NCI-H1092 treated with DMSO at 0.1 percent for 48 hours (cell line): ENCODE data around the gene MXI1.

ENCODE experiments used
- DNase-seq: peaks from one replicate; lab custom pipeline; 2025; lab: John Stamatoyannopoulos, UW

The MXI1 gene

GRCh38 chr10:110215286-110216170 lies 8.1 kb downstream of the MXI1 start:
- DNase-seq = no peak

GRCh38 chr10:110216240-110216639 lies 8.8 kb downstream of the MXI1 start:
- DNase-seq = no peak

GRCh38 chr10:110216942-110217661 lies 9.7 kb downstream of the MXI1 start:
- no peak for DNase-seq

- no peak for DNase-seq
These were observed 10.2 kb downstream of the MXI1 start for GRCh38 chr10:110217662-110218008.

GRCh38 chr10:110218632-110219031 lies 11.2 kb downstream of the MXI1 start:
- DNase-seq = no peak

GRCh38 chr10:110219884-110220283 lies 12.5 kb downstream of the MXI1 start:
- no peak for DNase-seq

GRCh38 chr10:110220398-110220797 lies 13.0 kb downstream of the MXI1 start:
- no peak for DNase-seq

GRCh38 chr10:110221044-110221720 lies 13.8 kb downstream of the MXI1 start:
- DNase-seq = no peak

- no peak for DNase-seq
These were observed 14.4 kb downstream of the MXI1 start for GRCh38 chr10:110221721-110222261.

- DNase-seq = no peak
These were observed 15.4 kb downstream of the MXI1 start for GRCh38 chr10:110222641-110223297.

GRCh38 chr10:110223298-110223925 lies 16.0 kb downstream of the MXI1 start:
- DNase-seq = no peak

- DNase-seq = no peak
These were observed 17.6 kb downstream of the MXI1 start for GRCh38 chr10:110224992-110225391.

GRCh38 chr10:110225441-110225755 lies 18.0 kb downstream of the MXI1 start:
- no peak for DNase-seq

GRCh38 chr10:110225756-110226542 lies 18.5 kb downstream of the MXI1 start:
- peak; percentile 75 for DNase-seq

- DNase-seq = peak; percentile 75
These were observed 19.1 kb downstream of the MXI1 start for GRCh38 chr10:110226543-110226925.

GRCh38 chr10:110226926-110227641 lies 19.7 kb downstream of the MXI1 start:
- peak; percentile 59 for DNase-seq

- no peak for DNase-seq
These were observed 20.7 kb downstream of the MXI1 start for GRCh38 chr10:110228066-110228465.

- no peak for DNase-seq
These were observed 21.8 kb downstream of the MXI1 start for GRCh38 chr10:110229155-110229554.

GRCh38 chr10:110233846-110234245 lies 26.4 kb downstream of the MXI1 start:
- no peak for DNase-seq

GRCh38 chr10:110237894-110238480 lies 30.6 kb downstream of the MXI1 start:
- DNase-seq = no peak
